ENCODE measurements around the gene C1QA.

- TF ChIP-seq CTCF (conservative IDR thresholded peaks at IDR 0.05) (no peak), EZH2 (IDR thresholded peaks at IDR 0.05; ENCODE audit: low read depth) (peak; percentile 92)
These were observed 43.3 kb upstream of the C1QA start for GRCh38 chr1:22592919-22593790.
